HepG2 (cell line): ENCODE data around the gene SLC43A1. TPM values are rescaled to one million over a fixed set of nuclear protein-coding genes. Genes with fewer than 3 reads are reported as not detected.
A peak's percentile ranks its signal among the peaks of the same experiment; 100 is the strongest.

Experiments used
- ARID3A ChIP-seq: IDR thresholded peaks from 2 replicates; pipeline ENCODE4 v1.6.1; 2012; ENCODE audit warnings: low read depth, low read length, improper control_type of control experiment
- FIP1L1 ChIP-seq: fragments of 200-400 bp; formaldehyde crosslinking; IDR thresholded peaks from 2 replicates; pipeline ENCODE4 v1.6.1; 2018; ENCODE audit warnings: low read depth, mild to moderate bottlenecking, low read length, moderate library complexity, borderline replicate concordance; ENCODE audit not compliant: insufficient read depth
- GATAD2A ChIP-seq: IDR thresholded peaks from 2 replicates; pipeline ENCODE4 v1.6.1; 2016
- ISL2 ChIP-seq: sonication (generic); formaldehyde crosslinking; IDR thresholded peaks from 2 replicates; pipeline ENCODE4 v1.5.0; 2020; ENCODE audit warnings: missing genetic modification reagents
- MXD1 ChIP-seq: sonication (generic); formaldehyde crosslinking; IDR thresholded peaks from 2 replicates; pipeline ENCODE4 v1.4.0; 2020; ENCODE audit warnings: mild to moderate bottlenecking, missing genetic modification reagents
- NFYB ChIP-seq: sonication (generic); formaldehyde crosslinking; IDR thresholded peaks from 2 replicates; pipeline ENCODE4 v1.4.0; 2020; ENCODE audit warnings: missing genetic modification reagents
- POLR2G ChIP-seq: fragments of 200-400 bp; formaldehyde crosslinking; IDR thresholded peaks from 2 replicates; pipeline ENCODE4 v1.6.1; 2018; ENCODE audit warnings: mild to moderate bottlenecking, low read depth, low read length, moderate library complexity
- REL ChIP-seq: sonication (generic); formaldehyde crosslinking; conservative IDR thresholded peaks from 2 replicates; pipeline ENCODE4 v1.8.0; 2022; ENCODE audit warnings: mild to moderate bottlenecking, missing genetic modification reagents, moderate library complexity
- SMAD3 ChIP-seq: sonication (generic); formaldehyde crosslinking; IDR thresholded peaks from 2 replicates; pipeline ENCODE4 v1.4.0; 2020; ENCODE audit warnings: missing genetic modification reagents
- THAP11 ChIP-seq: IDR thresholded peaks from 2 replicates; pipeline ENCODE4 v1.6.1; 2016; ENCODE audit warnings: missing biosample characterization, missing genetic modification reagents
- TOE1 ChIP-seq: sonication (generic); formaldehyde crosslinking; IDR thresholded peaks from 2 replicates; pipeline ENCODE4 v1.4.0; 2020; ENCODE audit warnings: mild to moderate bottlenecking, missing genetic modification reagents
- YEATS2 ChIP-seq: sonication (generic); formaldehyde crosslinking; IDR thresholded peaks from 2 replicates; pipeline ENCODE4 v1.4.0; 2020; ENCODE audit warnings: missing genetic modification reagents, borderline replicate concordance
- ZBTB33 ChIP-seq: sonication (generic); formaldehyde crosslinking; IDR thresholded peaks from 2 replicates; pipeline ENCODE4 v1.4.0; 2020; ENCODE audit warnings: missing genetic modification reagents
- ZMYM4 ChIP-seq: sonication (generic); formaldehyde crosslinking; IDR thresholded peaks from 2 replicates; pipeline ENCODE4 v1.8.1; 2023; ENCODE audit warnings: mild to moderate bottlenecking, missing genetic modification reagents
- ZNF263 ChIP-seq: sonication (generic); formaldehyde crosslinking; IDR thresholded peaks from 2 replicates; pipeline ENCODE4 v1.4.0; 2020; ENCODE audit warnings: missing genetic modification reagents
- ZNF264 ChIP-seq: sonication (generic); formaldehyde crosslinking; IDR thresholded peaks from 2 replicates; pipeline ENCODE4 v1.4.0; 2020; ENCODE audit warnings: missing genetic modification reagents
- ZNF30 ChIP-seq: sonication (generic); formaldehyde crosslinking; IDR thresholded peaks from 2 replicates; pipeline ENCODE4 v1.5.0; 2020; ENCODE audit warnings: mild to moderate bottlenecking, missing genetic modification reagents
- ZNF350 ChIP-seq: sonication (generic); formaldehyde crosslinking; IDR thresholded peaks from 2 replicates; pipeline ENCODE4 v1.4.0; 2020; ENCODE audit warnings: mild to moderate bottlenecking, low read depth, missing genetic modification reagents, borderline replicate concordance
- ZNF557 ChIP-seq: sonication (generic); formaldehyde crosslinking; IDR thresholded peaks from 2 replicates; pipeline ENCODE4 v1.4.0; 2020; ENCODE audit warnings: missing genetic modification reagents
- polyA plus RNA-seq, 8 experiments: library from polyadenylated mRNA; depleted of rRNA in 3 of 8; stranded (reverse) in 7 of 8; unstranded in 1 of 8; fragments of >200 nt; fragmentation: Illumina TruSeq in 4 of 8; extraction: Trizol in 4 of 8; gene quantifications; 2 replicates each; pipeline versions ENCODE4 v1.2.1 to v1.2.3, GENCODE V29; 2011 to 2016; ENCODE audit warnings: low read depth in 4 of 8, missing spikeins in 1 of 8, mixed read lengths in 1 of 8; ENCODE audit not compliant: insufficient read depth in 1 of 8
- total RNA-seq, 5 experiments: library from RNA; depleted of rRNA; stranded (reverse); fragments of >200 nt; fragmentation: Illumina TruSeq; extraction: Trizol; gene quantifications; 2 replicates each; pipeline ENCODE4 v1.2.3, GENCODE V29; 2016; ENCODE audit warnings: low read depth in 1 of 5
- TF ChIP-seq, protein P1 (sequence below): sonication (generic); formaldehyde crosslinking; IDR thresholded peaks from 2 replicates; pipeline ENCODE4 v1.8.0; 2022; ENCODE audit warnings: mild to moderate bottlenecking, missing genetic modification reagents, moderate library complexity
- TF ChIP-seq, protein P2 (sequence below): IDR thresholded peaks from 2 replicates; pipeline ENCODE4 v1.6.1; 2016; ENCODE audit warnings: missing compliant biosample characterization, missing genetic modification reagents, borderline replicate concordance
- TF ChIP-seq, protein P3 (sequence below): sonication (generic); formaldehyde crosslinking; IDR thresholded peaks from 2 replicates; pipeline ENCODE4 v1.8.1; 2023; ENCODE audit warnings: mild to moderate bottlenecking, missing genetic modification reagents

The SLC43A1 gene
- total and polyA plus RNA-seq, 2 of the 13 experiments (the other 11 are each of a cell fraction or from before 2014, with no cell fraction given) = 72.3 to 87.6 TPM

DNA sequence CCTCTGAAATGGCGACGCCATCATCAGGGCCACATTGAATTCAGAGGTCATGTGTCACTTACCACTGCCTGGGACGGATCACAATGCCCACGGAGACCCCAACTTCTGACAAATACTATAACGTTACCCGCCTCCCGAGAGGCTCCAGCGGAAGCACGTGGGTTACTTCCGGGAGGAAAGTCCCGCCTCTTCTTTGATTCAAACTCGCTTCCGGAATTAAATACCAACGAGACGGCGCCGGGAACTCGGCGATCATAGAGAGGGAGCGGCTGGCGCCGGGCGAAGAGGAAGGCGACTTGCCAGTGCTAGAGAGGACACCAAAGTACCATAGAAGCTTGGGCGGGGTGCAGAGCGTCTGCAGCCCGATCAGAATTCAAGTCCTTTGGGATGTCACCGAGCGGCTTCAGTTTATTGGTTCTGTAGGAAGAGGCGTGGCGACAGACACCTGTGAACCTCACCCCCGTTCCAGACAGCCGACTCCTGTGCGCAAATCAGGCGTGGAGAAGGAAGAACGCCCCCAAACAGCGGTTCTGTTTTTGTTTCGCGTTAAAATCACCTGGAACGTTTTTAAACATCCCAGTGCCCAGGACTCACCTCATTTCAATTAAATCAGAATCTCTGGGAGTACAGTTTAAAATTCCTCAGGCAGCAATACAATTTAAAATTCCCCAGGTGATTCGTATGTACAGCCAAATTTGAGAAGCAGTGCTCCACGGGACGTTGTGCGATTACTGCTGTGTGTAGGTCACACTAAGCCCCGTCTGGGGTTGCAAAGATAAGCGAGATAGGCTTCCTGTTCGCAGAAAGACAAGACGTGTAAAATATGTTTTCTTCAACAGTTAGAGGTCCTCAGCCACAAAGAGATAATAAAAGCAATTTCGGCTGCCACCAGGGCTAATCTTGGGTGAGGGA is 15.3 kb upstream of the SLC43A1 start, which contains the start of gene TIMM10 (continued):
- TF ChIP-seq, protein P1, sequence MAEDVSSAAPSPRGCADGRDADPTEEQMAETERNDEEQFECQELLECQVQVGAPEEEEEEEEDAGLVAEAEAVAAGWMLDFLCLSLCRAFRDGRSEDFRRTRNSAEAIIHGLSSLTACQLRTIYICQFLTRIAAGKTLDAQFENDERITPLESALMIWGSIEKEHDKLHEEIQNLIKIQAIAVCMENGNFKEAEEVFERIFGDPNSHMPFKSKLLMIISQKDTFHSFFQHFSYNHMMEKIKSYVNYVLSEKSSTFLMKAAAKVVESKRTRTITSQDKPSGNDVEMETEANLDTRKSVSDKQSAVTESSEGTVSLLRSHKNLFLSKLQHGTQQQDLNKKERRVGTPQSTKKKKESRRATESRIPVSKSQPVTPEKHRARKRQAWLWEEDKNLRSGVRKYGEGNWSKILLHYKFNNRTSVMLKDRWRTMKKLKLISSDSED (CRISPR knock-in tag) = no peak
- TF ChIP-seq REL (0 out of 2 replicates have a peak, but pooled peaks have one; percentile 55), ZNF264 (CRISPR knock-in tag) (peak; percentile 67; the same call in 1 of the 2 replicates), ARID3A (peak; percentile 90), GATAD2A (CRISPR knock-in tag) (peak; percentile 31; the same call in 1 of the 2 replicates), THAP11 (peak; percentile 95), SMAD3 (CRISPR knock-in tag) (0 out of 2 replicates have a peak, but pooled peaks have one; percentile 69), ZNF350 (CRISPR knock-in tag) (peak; percentile 89; the same call in 1 of the 2 replicates), ZBTB33 (CRISPR knock-in tag) (peak; percentile 18; the same call in 1 of the 2 replicates), ZMYM4 (CRISPR knock-in tag) (peak; percentile 84), NFYB (peak; percentile 76), ISL2 (CRISPR knock-in tag) (peak; percentile 74), TOE1 (CRISPR knock-in tag) (no peak), ZNF557 (0 out of 2 replicates have a peak, but pooled peaks have one; percentile 58), YEATS2 (CRISPR knock-in tag) (peak; percentile 96), POLR2G (peak; percentile 73), MXD1 (peak; percentile 96; the same call in 1 of the 2 replicates), FIP1L1 (no peak), ZNF30 (no peak), ZNF263 (CRISPR knock-in tag) (0 out of 2 replicates have a peak, but pooled peaks have one; percentile 43)
- TF ChIP-seq, protein P2, sequence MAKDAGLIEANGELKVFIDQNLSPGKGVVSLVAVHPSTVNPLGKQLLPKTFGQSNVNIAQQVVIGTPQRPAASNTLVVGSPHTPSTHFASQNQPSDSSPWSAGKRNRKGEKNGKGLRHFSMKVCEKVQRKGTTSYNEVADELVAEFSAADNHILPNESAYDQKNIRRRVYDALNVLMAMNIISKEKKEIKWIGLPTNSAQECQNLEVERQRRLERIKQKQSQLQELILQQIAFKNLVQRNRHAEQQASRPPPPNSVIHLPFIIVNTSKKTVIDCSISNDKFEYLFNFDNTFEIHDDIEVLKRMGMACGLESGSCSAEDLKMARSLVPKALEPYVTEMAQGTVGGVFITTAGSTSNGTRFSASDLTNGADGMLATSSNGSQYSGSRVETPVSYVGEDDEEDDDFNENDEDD = peak; percentile 93
- TF ChIP-seq, protein P3, sequence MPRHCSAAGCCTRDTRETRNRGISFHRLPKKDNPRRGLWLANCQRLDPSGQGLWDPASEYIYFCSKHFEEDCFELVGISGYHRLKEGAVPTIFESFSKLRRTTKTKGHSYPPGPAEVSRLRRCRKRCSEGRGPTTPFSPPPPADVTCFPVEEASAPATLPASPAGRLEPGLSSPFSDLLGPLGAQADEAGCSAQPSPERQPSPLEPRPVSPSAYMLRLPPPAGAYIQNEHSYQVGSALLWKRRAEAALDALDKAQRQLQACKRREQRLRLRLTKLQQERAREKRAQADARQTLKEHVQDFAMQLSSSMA (CRISPR knock-in tag) = peak; percentile 52; the same call in 1 of the 2 replicates
